Ascending aorta (tissue), 2 donors: Measurements from ENCODE around the gene BTG1. TPM values are rescaled to one million over a fixed set of nuclear protein-coding genes. Genes with fewer than 3 reads are reported as not detected.

ENCODE experiments used
- DNase-seq, 2 donors: peaks; one replicate each; pipeline ENCODE4 v3.0.0-alpha.2; 2019; ENCODE audit warnings: low spot score in 2 of 2
- H3K27ac ChIP-seq, 2 donors: fragments of 200-600 bp; sonication (generic); one replicate each; pipeline ENCODE4 v1.5.1; 2016 to 2017; ENCODE audit warnings: mild to moderate bottlenecking in 1 of 2
- H3K27me3 ChIP-seq: fragments of 200-600 bp; sonication (generic); one replicate; pipeline ENCODE4 v1.5.1; 2017
- H3K36me3 ChIP-seq, 2 donors: fragments of 200-600 bp; sonication (generic); one replicate each; pipeline ENCODE4 v1.5.1; 2016
- H3K4me1 ChIP-seq, 2 donors: fragments of 200-600 bp; sonication (generic); one replicate each; pipeline ENCODE4 v1.5.1; 2016 to 2017; ENCODE audit warnings: mild to moderate bottlenecking in 1 of 2
- H3K4me3 ChIP-seq, 2 donors: fragments of 200-600 bp; sonication (generic); one replicate each; pipeline ENCODE4 v1.5.1; 2016 to 2017; ENCODE audit warnings: mild to moderate bottlenecking in 1 of 2
- H3K9me3 ChIP-seq, 2 donors: fragments of 200-600 bp; sonication (generic); one replicate each; pipeline ENCODE4 v1.5.1; 2016
- CTCF ChIP-seq, 3 experiments: fragments of 200-600 bp in 2 of 3; fragments of 450-650 bp in 1 of 3; sonication (generic) in 2 of 3; IDR thresholded peaks; one replicate each; pipeline ENCODE4 v1.5.1; 2016 to 2019; ENCODE audit warnings: antibody characterized with exemption in 3 of 3, mild to moderate bottlenecking in 1 of 3, moderate library complexity in 1 of 3
- intact Hi-C: fragments of 100-400 bp; cut with DNase I; formaldehyde crosslinking; loops from one replicate; pipeline ENCODE4 v1.15.1; 2023
- total RNA-seq: library from RNA; depleted of rRNA; stranded (reverse); fragments of >200 nt; gene quantifications from one replicate; pipeline ENCODE4 v1.1.0, GENCODE V29; 2016

The BTG1 gene
- total RNA-seq, 1 donor from 2014 or later = 17.3 TPM

- H3K4me3 ChIP-seq = no peak overlapping the region
- intact Hi-C loops = no loop called here
- no peaks in the 10 kb centered on the region for H3K36me3 ChIP-seq
- no peak for TF ChIP-seq CTCF (IDR thresholded peaks at IDR 0.05)
- no peaks in the 10 kb centered on the region for H3K4me1 ChIP-seq
- no peak for DNase-seq
- H3K27me3 ChIP-seq = no peaks in the 10 kb centered on the region
- no peak overlapping the region for H3K27ac ChIP-seq
- no peaks in the 10 kb centered on the region for H3K9me3 ChIP-seq
These were observed 45.4 kb upstream of the BTG1 start for GRCh38 chr12:92191061-92191460.

GRCh38 chr12:92188517-92189188 lies 43.0 kb upstream of the BTG1 start:
- Histone ChIP-seq H3K4me1 (no peaks in the 10 kb centered on the region), H3K27ac (no peak overlapping the region), H3K36me3 (no peaks in the 10 kb centered on the region), H3K9me3 (no peaks in the 10 kb centered on the region), H3K27me3 (no peaks in the 10 kb centered on the region), H3K4me3 (no peak overlapping the region)
- TF ChIP-seq CTCF (IDR thresholded peaks at IDR 0.05) = no peak
- intact Hi-C loops = no loop called here
- DNase-seq = no peak

- no peak for TF ChIP-seq CTCF (IDR thresholded peaks at IDR 0.05)
- Histone ChIP-seq H3K4me1 (no peaks in the 10 kb centered on the region), H3K36me3 (no peaks in the 10 kb centered on the region), H3K4me3 (no peak overlapping the region), H3K27me3 (no peaks in the 10 kb centered on the region), H3K9me3 (no peaks in the 10 kb centered on the region), H3K27ac (no peak overlapping the region)
- no peak for DNase-seq
- intact Hi-C loops = no loop called here
These were observed 40.4 kb upstream of the BTG1 start for GRCh38 chr12:92186038-92186470.

DNA sequence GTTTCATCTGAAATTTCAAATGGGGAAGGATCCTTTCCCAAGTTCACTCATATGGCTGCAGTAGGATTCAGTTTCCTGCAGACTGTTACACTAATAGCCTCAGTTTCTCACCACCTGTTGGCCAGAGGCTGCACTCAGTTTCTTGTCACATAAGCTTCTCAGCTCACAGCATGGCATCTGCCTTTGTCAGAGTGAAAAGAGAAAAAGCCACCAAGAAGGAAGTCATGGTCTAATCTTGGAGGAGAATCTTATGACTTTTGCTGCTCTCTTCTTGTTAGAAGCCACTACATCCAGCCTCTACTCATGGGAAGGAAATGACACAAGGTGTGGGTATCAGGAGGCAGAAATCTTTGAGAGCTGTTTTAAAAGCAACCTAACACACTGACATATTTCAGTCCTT lies 39.4 kb upstream of the BTG1 start:
- Histone ChIP-seq H3K4me1 (no peaks in the 10 kb centered on the region), H3K9me3 (no peaks in the 10 kb centered on the region), H3K27me3 (no peaks in the 10 kb centered on the region), H3K4me3 (no peak overlapping the region), H3K36me3 (no peaks in the 10 kb centered on the region), H3K27ac (no peak overlapping the region)
- intact Hi-C loops = no loop called here
- TF ChIP-seq CTCF (IDR thresholded peaks at IDR 0.05) = no peak
- DNase-seq = no peak

DNA sequence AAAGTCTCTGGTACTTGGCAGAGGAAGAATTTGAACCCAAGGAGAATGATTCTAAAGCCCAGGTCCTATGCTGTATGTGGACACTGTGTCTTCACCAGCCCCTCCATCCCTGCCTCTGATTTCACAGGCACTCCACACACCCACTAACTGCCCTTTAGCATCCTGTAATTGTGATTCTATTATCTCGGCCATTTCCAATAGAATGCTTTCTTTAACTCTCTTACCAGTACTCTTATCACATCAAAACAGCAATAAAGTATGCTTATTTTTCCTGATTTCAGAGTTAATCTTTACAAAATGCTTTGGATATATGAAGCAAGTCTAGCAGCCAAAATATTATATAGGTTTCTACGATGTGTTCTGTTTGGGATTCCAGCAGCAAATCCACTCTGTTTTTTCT lies 37.9 kb upstream of the BTG1 start:
- H3K27ac ChIP-seq = no peak overlapping the region
- DNase-seq = no peak
- H3K4me3 ChIP-seq = no peak overlapping the region
- no peak for TF ChIP-seq CTCF (IDR thresholded peaks at IDR 0.05)
- H3K36me3 ChIP-seq = no peaks in the 10 kb centered on the region
- H3K4me1 ChIP-seq = no peaks in the 10 kb centered on the region
- H3K27me3 ChIP-seq = no peaks in the 10 kb centered on the region
- H3K9me3 ChIP-seq = no peaks in the 10 kb centered on the region
- intact Hi-C loops = no loop called here

DNA sequence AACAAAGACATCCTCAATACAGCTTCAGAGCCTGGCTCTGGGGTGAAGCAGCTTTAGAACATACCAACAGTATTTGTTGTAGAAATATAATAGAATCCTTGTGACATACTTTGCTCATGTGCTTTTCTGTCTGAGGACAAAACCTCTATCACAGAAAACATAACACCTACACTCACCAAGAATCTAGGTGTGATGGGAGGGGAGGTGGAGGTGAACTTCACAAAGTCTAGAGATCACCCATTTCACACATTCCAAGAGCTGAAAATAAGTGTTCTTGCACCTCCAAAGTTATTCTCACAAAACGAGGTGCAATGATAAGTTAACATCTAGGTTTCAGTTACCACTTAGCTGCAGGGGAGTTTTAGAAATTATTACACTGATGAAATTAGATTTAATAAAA lies 32.7 kb upstream of the BTG1 start:
- Histone ChIP-seq H3K27ac (no peak overlapping the region), H3K4me3 (no peak overlapping the region), H3K9me3 (no peaks in the 10 kb centered on the region), H3K4me1 (no peaks in the 10 kb centered on the region), H3K36me3 (no peaks in the 10 kb centered on the region), H3K27me3 (no peaks in the 10 kb centered on the region)
- intact Hi-C loops = no loop called here
- DNase-seq = no peak
- no peak for TF ChIP-seq CTCF (IDR thresholded peaks at IDR 0.05)
